ENCODE data around the gene ZNF683.

The ZNF683 gene

GRCh38 chr1:26346274-26347033, 26.1 kb downstream of the ZNF683 start:
- Histone ChIP-seq H3K9ac (ENCODE audit: low read depth, low read length) (no peak overlapping the region), H2AFZ (ENCODE audit: low read depth, low read length) (no peak overlapping the region), H3K27ac (ENCODE audit: low read length) (no peak overlapping the region), H3K9me3 (ENCODE audit: insufficient read depth, low read length, severe bottlenecking) (no peaks in the 10 kb centered on the region), H3K27me3 (ENCODE audit: insufficient read depth, low read length, poor library complexity) (no peaks in the 10 kb centered on the region), H4K20me1 (ENCODE audit: insufficient read depth, low read length) (no peaks in the 10 kb centered on the region), H3K79me2 (ENCODE audit: insufficient read depth, low read length) (no peaks in the 10 kb centered on the region), H3K4me2 (ENCODE audit: insufficient read depth, low read length) (no peak overlapping the region), H3K4me1 (ENCODE audit: insufficient read depth, low read length) (no peaks in the 10 kb centered on the region), H3K4me3 (ENCODE audit: low read depth in 1 of 2, low read length in 2 of 2) (no peak overlapping the region), H3K36me3 (ENCODE audit: insufficient read depth, low read length) (no peaks in the 10 kb centered on the region)
- DNase-seq = no peak
- ATAC-seq (ENCODE audit: insufficient read depth, low read depth) = no peak
- TF ChIP-seq CTCF (IDR thresholded peaks at IDR 0.05; ENCODE audit: borderline replicate concordance, extremely low read depth, low read length, poor library complexity, severe bottlenecking) (no peak), EZH2 (IDR thresholded peaks at IDR 0.05; ENCODE audit: borderline replicate concordance, low read depth, low read length, severe bottlenecking) (no peak)

- Histone ChIP-seq H3K4me1 (ENCODE audit: insufficient read depth, low read length) (no peaks in the 10 kb centered on the region), H3K79me2 (ENCODE audit: insufficient read depth, low read length) (no peaks in the 10 kb centered on the region), H3K4me2 (ENCODE audit: insufficient read depth, low read length) (no peak overlapping the region), H2AFZ (ENCODE audit: low read depth, low read length) (no peak overlapping the region), H3K9me3 (ENCODE audit: insufficient read depth, low read length, severe bottlenecking) (no peaks in the 10 kb centered on the region), H3K27ac (ENCODE audit: low read length) (no peak overlapping the region), H3K36me3 (ENCODE audit: insufficient read depth, low read length) (no peaks in the 10 kb centered on the region), H3K4me3 (ENCODE audit: low read depth in 1 of 2, low read length in 2 of 2) (no peak overlapping the region), H3K9ac (ENCODE audit: low read depth, low read length) (no peak overlapping the region), H3K27me3 (ENCODE audit: insufficient read depth, low read length, poor library complexity) (no peaks in the 10 kb centered on the region), H4K20me1 (ENCODE audit: insufficient read depth, low read length) (no peaks in the 10 kb centered on the region)
- TF ChIP-seq CTCF (IDR thresholded peaks at IDR 0.05; ENCODE audit: borderline replicate concordance, extremely low read depth, low read length, poor library complexity, severe bottlenecking) = no peak
- TF ChIP-seq EZH2 (IDR thresholded peaks at IDR 0.05; ENCODE audit: borderline replicate concordance, low read depth, low read length, severe bottlenecking) = no peak
- DNase-seq = no peak
- no peak for ATAC-seq (ENCODE audit: insufficient read depth, low read depth)
Observed at GRCh38 chr1:26345718-26346117, 26.8 kb downstream of the ZNF683 start.

- Histone ChIP-seq H3K27me3 (ENCODE audit: insufficient read depth, low read length, poor library complexity) (no peaks in the 10 kb centered on the region), H3K4me2 (ENCODE audit: insufficient read depth, low read length) (no peak overlapping the region), H3K4me3 (ENCODE audit: low read depth in 1 of 2, low read length in 2 of 2) (no peak overlapping the region), H2AFZ (ENCODE audit: low read depth, low read length) (no peak overlapping the region), H3K36me3 (ENCODE audit: insufficient read depth, low read length) (no peaks in the 10 kb centered on the region), H4K20me1 (ENCODE audit: insufficient read depth, low read length) (no peaks in the 10 kb centered on the region), H3K4me1 (ENCODE audit: insufficient read depth, low read length) (no peaks in the 10 kb centered on the region), H3K27ac (ENCODE audit: low read length) (no peak overlapping the region), H3K79me2 (ENCODE audit: insufficient read depth, low read length) (no peaks in the 10 kb centered on the region), H3K9me3 (ENCODE audit: insufficient read depth, low read length, severe bottlenecking) (no peaks in the 10 kb centered on the region), H3K9ac (ENCODE audit: low read depth, low read length) (no peak overlapping the region)
- ATAC-seq (ENCODE audit: insufficient read depth, low read depth) = no peak
- no peak for DNase-seq
- TF ChIP-seq CTCF (IDR thresholded peaks at IDR 0.05; ENCODE audit: borderline replicate concordance, extremely low read depth, low read length, poor library complexity, severe bottlenecking) = no peak
Observed at GRCh38 chr1:26344147-26344920, 28.2 kb downstream of the ZNF683 start.

Measured in DND-41 (cell line).